ENCODE data around the gene PCP4. TPM values are rescaled to one million over a fixed set of nuclear protein-coding genes. Genes with fewer than 3 reads are reported as not detected.

The PCP4 gene
- total RNA-seq, 6 experiments from 2014 or later = not detected

DNA sequence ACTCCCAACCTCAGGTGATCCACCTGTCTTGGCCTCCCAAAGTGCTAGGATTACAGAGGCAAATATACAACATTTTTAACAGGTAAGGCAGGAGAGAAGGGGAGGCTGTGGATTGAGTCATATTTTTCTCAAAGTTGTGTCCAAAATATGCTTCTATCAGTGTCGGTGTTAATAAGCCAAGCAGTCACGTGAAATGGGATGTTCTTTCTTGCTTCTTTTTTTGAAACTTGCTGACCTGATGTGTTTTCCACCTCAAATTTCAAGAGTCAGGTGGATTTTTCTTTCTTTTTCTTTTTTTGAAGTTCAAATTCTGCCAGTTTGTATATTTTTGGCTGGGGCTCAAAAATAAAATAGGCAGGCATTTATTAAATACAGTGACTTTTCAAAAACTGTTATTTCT, 91.5 kb downstream of the PCP4 start:
- H3K36me3 Mint-ChIP-seq (ENCODE audit: low read depth) = peaks cover 8% of the 10 kb centered on the region; the same call in 1 of the 2 replicates
- no peak for TF ChIP-seq CTCF (IDR thresholded peaks at IDR 0.05)
- no peak overlapping the region for H3K27ac Mint-ChIP-seq
- H3K9me3 Mint-ChIP-seq = peaks cover 52% of the 10 kb centered on the region
- DNase-seq = no peak
- H3K27me3 Mint-ChIP-seq (ENCODE audit: insufficient read depth) = no peaks in the 10 kb centered on the region; the same call in 1 of the 2 replicates
- no peaks in the 10 kb centered on the region; the same call in 1 of the 2 replicates for H3K4me1 Mint-ChIP-seq (ENCODE audit: low read depth)
- no peak overlapping the region for H3K4me3 Mint-ChIP-seq

DNA sequence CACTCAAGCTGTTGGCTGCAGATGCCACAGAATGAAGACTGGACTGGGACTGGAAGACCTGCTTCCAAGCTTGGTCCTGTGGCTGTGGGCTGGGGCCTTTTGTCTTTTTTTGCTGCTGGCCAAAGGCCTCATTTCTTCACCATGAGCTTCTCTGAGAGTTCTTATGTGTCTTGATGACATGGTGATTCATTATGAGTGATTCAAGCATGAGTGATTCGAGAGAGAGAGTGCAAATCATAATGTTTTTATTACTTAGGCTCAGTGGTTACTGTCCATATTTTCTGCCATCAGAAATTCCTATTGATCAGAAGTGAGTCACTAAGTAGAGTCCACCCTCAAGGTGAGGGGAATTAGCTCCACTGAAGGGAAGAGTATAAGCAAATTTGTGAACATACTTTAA, 94.0 kb downstream of the PCP4 start:
- DNase-seq = no peak
- no peak overlapping the region for H3K4me3 Mint-ChIP-seq
- no peak for TF ChIP-seq CTCF (IDR thresholded peaks at IDR 0.05)

DNA sequence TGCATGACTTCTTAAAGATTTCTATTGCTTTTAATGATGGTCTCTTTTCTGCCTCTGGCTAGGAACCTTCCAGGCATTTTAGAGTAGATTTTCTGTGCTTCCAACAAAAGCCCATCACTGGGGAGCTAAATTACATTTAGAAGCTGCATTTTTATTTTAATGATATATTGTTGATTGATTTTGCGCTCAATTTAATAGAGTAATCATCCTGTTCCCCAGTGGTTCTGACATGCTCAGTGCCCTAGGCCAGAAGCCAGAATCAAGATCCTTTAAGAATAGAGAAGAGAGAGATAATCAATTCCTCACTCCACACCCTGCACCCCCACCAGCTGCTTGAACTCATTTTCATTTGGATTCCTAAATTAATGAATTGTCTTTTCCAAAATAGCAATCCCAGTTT, 97.8 kb downstream of the PCP4 start:
- no peak for DNase-seq
- Mint-ChIP-seq H3K9me3 (peaks cover 63% of the 10 kb centered on the region), H3K27me3 (ENCODE audit: insufficient read depth) (peaks cover 2% of the 10 kb centered on the region), H3K4me1 (ENCODE audit: low read depth) (no peaks in the 10 kb centered on the region; the same call in 1 of the 2 replicates), H3K27ac (no peak overlapping the region), H3K4me3 (no peak overlapping the region), H3K36me3 (ENCODE audit: low read depth) (peaks cover 12% of the 10 kb centered on the region; the same call in 1 of the 2 replicates)
- TF ChIP-seq CTCF (IDR thresholded peaks at IDR 0.05) = no peak

More for the DNA sequence above, 94.0 kb downstream of the PCP4 start:
- Mint-ChIP-seq H3K9me3 (peaks cover 58% of the 10 kb centered on the region), H3K27me3 (ENCODE audit: insufficient read depth) (no peaks in the 10 kb centered on the region; the same call in 1 of the 2 replicates), H3K36me3 (ENCODE audit: low read depth) (peaks cover 13% of the 10 kb centered on the region; the same call in 1 of the 2 replicates), H3K27ac (no peak overlapping the region), H3K4me1 (ENCODE audit: low read depth) (no peaks in the 10 kb centered on the region; the same call in 1 of the 2 replicates)

DNA sequence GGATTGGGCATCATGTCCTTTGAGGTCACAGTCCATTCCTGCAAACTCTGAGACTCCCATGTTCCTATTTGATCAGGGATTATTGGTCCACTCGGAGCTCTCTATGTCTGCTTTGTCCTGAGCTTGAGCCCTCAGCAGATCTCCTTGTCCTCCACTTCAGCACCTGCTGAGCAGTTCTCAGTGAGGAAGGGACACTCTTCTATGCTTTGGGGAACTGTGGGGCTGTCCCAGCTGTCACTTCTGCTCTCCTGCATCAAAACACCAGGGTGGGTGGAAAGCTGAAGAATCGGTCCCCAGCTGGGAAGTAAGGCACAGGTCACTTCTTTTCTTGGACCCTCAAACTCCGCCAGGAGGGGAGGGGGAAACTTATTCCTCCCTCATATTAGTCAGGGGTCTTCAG, 99.5 kb downstream of the PCP4 start:
- Mint-ChIP-seq H3K4me1 (ENCODE audit: low read depth) (no peaks in the 10 kb centered on the region), H3K9me3 (peaks cover 55% of the 10 kb centered on the region), H3K4me3 (no peak overlapping the region), H3K27me3 (ENCODE audit: insufficient read depth) (peaks cover 2% of the 10 kb centered on the region), H3K36me3 (ENCODE audit: low read depth) (0 out of 2 replicates have a peak, but pooled peaks cover 6% of the 10 kb centered on the region), H3K27ac (no peak overlapping the region)
- no peak for DNase-seq
- no peak for TF ChIP-seq CTCF (IDR thresholded peaks at IDR 0.05)

GRCh38 chr21:39968010-39968409, 100.8 kb downstream of the PCP4 start:
- H3K36me3 Mint-ChIP-seq (ENCODE audit: low read depth) = 0 out of 2 replicates have a peak, but pooled peaks cover 6% of the 10 kb centered on the region
- TF ChIP-seq CTCF (IDR thresholded peaks at IDR 0.05) = no peak
- no peak overlapping the region for H3K4me3 Mint-ChIP-seq
- H3K27ac Mint-ChIP-seq = no peak overlapping the region
- peaks cover 50% of the 10 kb centered on the region for H3K9me3 Mint-ChIP-seq
- no peak for DNase-seq
- peaks cover 2% of the 10 kb centered on the region for H3K27me3 Mint-ChIP-seq (ENCODE audit: insufficient read depth)
- no peaks in the 10 kb centered on the region for H3K4me1 Mint-ChIP-seq (ENCODE audit: low read depth)

Measured in HFFc6 (cell line).